Upper lobe of right lung (tissue), 1 donor: Measurements from ENCODE around the gene P2RY11. TPM values are rescaled to one million over a fixed set of nuclear protein-coding genes. Genes with fewer than 3 reads are reported as not detected.

Source experiments
- ATAC-seq: fragments of 200-7000 bp; cut with Tn5 transposase; one replicate; pipeline ENCODE4 v1.9.1; 2020; ENCODE audit warnings: mild to moderate bottlenecking, moderate library complexity
- DNase-seq: peaks from one replicate; pipeline ENCODE4 v3.0.0-alpha.2; 2020
- H3K27ac ChIP-seq: fragments of 200-600 bp; one replicate; pipeline ENCODE4 v1.8.0; 2022
- H3K27me3 ChIP-seq: fragments of 200-600 bp; one replicate; pipeline ENCODE4 v1.8.0; 2022; ENCODE audit warnings: mild to moderate bottlenecking
- H3K36me3 ChIP-seq: fragments of 200-600 bp; one replicate; pipeline ENCODE4 v1.8.0; 2022
- H3K4me1 ChIP-seq: fragments of 200-600 bp; one replicate; pipeline ENCODE4 v1.8.0; 2022
- H3K4me3 ChIP-seq: fragments of 200-600 bp; one replicate; pipeline ENCODE4 v1.8.0; 2022; ENCODE audit warnings: mild to moderate bottlenecking
- H3K9me3 ChIP-seq: fragments of 200-600 bp; one replicate; pipeline ENCODE4 v1.8.0; 2022
- intact Hi-C: fragments of 100-400 bp; cut with DNase I; formaldehyde crosslinking; loops from one replicate; pipeline ENCODE4 v1.11.0; 2022
- total RNA-seq: library from RNA; stranded (reverse); fragmentation: NEBNext Ultra II Directional; extraction: Animal tissue kit (Norgen Biotek cat#: 25700); gene quantifications from one replicate; pipeline ENCODE4 v1.2.1, GENCODE V29; 2021
- TF ChIP-seq, protein P1 (sequence below): fragments of 200-600 bp; IDR thresholded peaks from one replicate; pipeline ENCODE4 v1.8.0; 2022; ENCODE audit warnings: antibody characterized with exemption
- donor health status: DM: no; HTN: yes; CAD: no; lungs with severe emphysema.

Gene P2RY11
- total RNA-seq, 1 donor from 2014 or later: 13.5 TPM

DNA sequence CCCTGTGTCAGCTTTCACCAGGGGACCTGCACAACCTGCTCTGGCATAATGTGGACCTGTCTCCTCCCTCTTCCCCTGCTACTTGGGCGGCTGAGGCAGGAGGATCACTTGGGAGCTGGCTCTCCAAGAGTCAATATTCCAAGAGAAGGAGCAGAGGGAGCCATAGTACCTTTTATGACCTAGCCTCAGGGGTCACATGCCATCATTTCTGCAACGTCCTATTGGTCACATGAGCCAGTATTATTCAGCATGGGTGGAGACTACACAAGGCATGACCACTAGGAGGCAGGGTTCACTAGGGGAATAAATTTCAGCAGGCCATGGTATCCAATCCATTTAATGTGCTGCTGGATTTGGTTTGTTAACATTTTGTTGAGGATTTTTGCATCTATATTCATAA is 37.3 kb upstream of the P2RY11 start:
- Histone ChIP-seq H3K36me3 (no peaks in the 10 kb centered on the region), H3K27ac (no peak overlapping the region), H3K4me3 (no peak overlapping the region), H3K9me3 (no peaks in the 10 kb centered on the region), H3K4me1 (no peaks in the 10 kb centered on the region), H3K27me3 (no peaks in the 10 kb centered on the region)
- intact Hi-C loops: no loop called here
- ATAC-seq: peak; percentile 53
- TF ChIP-seq, protein P1, sequence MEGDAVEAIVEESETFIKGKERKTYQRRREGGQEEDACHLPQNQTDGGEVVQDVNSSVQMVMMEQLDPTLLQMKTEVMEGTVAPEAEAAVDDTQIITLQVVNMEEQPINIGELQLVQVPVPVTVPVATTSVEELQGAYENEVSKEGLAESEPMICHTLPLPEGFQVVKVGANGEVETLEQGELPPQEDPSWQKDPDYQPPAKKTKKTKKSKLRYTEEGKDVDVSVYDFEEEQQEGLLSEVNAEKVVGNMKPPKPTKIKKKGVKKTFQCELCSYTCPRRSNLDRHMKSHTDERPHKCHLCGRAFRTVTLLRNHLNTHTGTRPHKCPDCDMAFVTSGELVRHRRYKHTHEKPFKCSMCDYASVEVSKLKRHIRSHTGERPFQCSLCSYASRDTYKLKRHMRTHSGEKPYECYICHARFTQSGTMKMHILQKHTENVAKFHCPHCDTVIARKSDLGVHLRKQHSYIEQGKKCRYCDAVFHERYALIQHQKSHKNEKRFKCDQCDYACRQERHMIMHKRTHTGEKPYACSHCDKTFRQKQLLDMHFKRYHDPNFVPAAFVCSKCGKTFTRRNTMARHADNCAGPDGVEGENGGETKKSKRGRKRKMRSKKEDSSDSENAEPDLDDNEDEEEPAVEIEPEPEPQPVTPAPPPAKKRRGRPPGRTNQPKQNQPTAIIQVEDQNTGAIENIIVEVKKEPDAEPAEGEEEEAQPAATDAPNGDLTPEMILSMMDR: peak; percentile 35
- no peak for DNase-seq

DNA sequence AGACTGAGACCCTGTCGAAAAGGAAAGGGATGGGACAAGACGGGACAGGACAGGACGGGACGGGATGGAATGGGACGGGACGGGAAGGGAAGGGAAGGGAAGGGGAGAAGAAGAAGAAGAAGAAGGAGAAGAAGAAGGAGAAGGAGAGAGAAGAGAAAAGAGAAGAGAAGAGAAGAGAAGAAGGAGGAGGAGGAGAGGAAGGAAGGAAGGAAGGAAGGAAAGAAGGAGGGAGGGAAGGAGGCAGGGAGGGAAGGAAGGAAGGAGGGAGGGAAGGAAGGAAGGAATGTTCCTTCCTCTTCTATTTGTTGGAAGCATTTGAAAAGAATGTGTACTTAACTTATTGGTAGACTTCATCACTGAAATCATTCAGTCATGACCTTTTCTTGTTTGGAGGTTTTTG is 35.0 kb upstream of the P2RY11 start:
- DNase-seq (no peak), ATAC-seq (no peak)
- no peak overlapping the region for H3K4me3 ChIP-seq
- intact Hi-C loops: no loop called here
- no peak overlapping the region for H3K27ac ChIP-seq
- no peaks in the 10 kb centered on the region for H3K27me3 ChIP-seq
- H3K36me3 ChIP-seq: no peaks in the 10 kb centered on the region
- TF ChIP-seq, protein P1: no peak
- no peaks in the 10 kb centered on the region for H3K9me3 ChIP-seq
- H3K4me1 ChIP-seq: no peaks in the 10 kb centered on the region

DNA sequence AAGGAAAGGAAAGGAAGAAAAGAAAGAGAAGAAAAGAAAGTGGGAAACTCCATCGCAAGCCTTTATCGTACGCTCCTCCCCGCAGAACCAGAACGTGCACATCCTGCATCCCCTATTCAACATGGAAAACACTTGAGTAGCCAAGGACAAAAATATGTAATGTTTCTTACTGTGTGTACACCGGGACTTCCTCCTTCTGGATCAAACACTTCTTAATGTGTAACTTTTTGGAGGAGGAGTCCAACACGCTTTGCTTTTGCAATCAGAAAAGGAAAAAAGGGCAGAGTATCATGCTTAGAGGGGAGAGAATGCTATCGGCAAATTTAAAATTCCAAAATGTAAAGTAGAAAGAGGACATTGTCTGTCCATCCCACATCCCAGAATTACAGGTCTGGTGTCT is 33.2 kb upstream of the P2RY11 start:
- H3K36me3 ChIP-seq: no peaks in the 10 kb centered on the region
- H3K4me3 ChIP-seq: no peak overlapping the region
- no peaks in the 10 kb centered on the region for H3K4me1 ChIP-seq
- ATAC-seq (peak; percentile 75), DNase-seq (no peak)
- no peaks in the 10 kb centered on the region for H3K9me3 ChIP-seq
- TF ChIP-seq, protein P1: no peak
- intact Hi-C loops: no loop called here
- H3K27ac ChIP-seq: no peak overlapping the region
- no peaks in the 10 kb centered on the region for H3K27me3 ChIP-seq

DNA sequence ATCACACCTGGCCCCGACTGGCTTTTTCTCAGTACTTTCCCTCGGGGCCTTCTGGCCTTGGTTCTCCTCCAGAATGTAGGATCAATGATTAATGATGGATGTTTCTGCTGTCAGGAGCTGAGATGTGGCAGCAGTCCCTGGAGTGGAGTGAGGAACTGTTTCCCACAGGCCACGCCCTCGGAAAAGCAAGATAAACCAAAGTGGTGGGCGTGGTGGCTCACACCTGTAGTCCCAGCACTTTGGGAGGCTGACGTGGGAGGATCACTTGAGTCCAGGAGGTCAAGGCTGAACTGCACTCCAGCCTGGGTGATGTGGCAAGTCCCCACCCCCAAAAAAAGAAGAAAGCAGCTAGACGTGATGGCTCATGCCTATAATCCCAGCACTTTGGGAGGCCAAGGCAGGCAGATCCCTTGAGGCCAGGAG is 32.5 kb upstream of the P2RY11 start:
- intact Hi-C loops: no loop called here
- Histone ChIP-seq H3K9me3 (no peaks in the 10 kb centered on the region), H3K27ac (no peak overlapping the region), H3K4me3 (no peak overlapping the region), H3K27me3 (no peaks in the 10 kb centered on the region), H3K36me3 (no peaks in the 10 kb centered on the region), H3K4me1 (no peaks in the 10 kb centered on the region)
- peak; percentile 30 for ATAC-seq
- TF ChIP-seq, protein P1: no peak
- no peak for DNase-seq

DNA sequence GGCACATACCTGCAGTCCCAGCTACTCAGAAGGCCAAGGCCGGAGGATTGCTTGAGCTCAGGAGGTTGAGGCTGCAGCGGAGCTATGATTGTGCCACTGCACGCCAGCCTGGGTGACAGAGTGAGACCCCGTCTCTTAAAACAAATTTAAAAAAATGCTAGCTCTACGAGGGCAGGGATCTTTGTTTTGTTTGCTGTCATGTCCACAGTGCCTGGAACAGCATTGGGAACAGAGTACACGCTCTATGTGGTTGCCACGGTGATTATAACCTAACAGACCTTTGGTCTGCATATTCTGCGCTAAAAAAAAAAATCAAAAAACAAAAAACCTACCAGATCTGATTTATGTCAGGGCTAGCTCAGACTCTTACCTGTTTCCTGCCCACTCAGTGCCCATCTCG is 27.6 kb upstream of the P2RY11 start:
- Histone ChIP-seq H3K36me3 (no peaks in the 10 kb centered on the region), H3K27ac (no peak overlapping the region), H3K9me3 (no peaks in the 10 kb centered on the region), H3K4me1 (no peaks in the 10 kb centered on the region), H3K4me3 (no peak overlapping the region), H3K27me3 (no peaks in the 10 kb centered on the region)
- TF ChIP-seq, protein P1: no peak
- intact Hi-C loops: no loop called here
- DNase-seq (no peak), ATAC-seq (no peak)

DNA sequence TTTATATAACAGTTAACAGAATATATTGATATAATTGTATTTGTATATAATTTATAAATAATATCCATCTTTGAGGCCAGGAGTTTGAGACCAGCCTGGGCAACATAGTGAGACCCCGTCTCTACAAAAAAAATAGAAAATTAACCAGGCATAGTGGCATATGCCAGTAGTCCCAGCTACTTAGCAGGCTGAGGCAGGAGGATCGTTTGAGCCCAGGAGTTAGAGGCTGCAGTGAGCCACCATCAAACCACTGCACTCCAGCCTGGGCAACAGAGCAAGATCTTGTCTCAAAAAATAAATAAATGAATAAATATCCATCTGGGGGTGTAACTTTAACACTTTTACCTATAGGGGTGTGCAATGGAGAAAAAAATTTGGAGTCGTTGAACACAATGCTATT is 26.7 kb upstream of the P2RY11 start:
- Histone ChIP-seq H3K4me1 (no peaks in the 10 kb centered on the region), H3K27me3 (no peaks in the 10 kb centered on the region), H3K9me3 (no peaks in the 10 kb centered on the region), H3K36me3 (peaks cover 6% of the 10 kb centered on the region), H3K4me3 (no peak overlapping the region), H3K27ac (no peak overlapping the region)
- TF ChIP-seq, protein P1: no peak
- no peak for ATAC-seq
- no peak for DNase-seq
- intact Hi-C loops: no loop called here
